ENCODE results near the gene MME. TPM values are rescaled to one million over a fixed set of nuclear protein-coding genes. Genes with fewer than 3 reads are reported as not detected.

The MME gene
- total and polyA plus RNA-seq, 12 donors: 0.28 to 56.0 (median 1.5) TPM

GRCh38 chr3:155153242-155154186, 73.4 kb downstream of the MME start:
- intact Hi-C loops (cut with DNase I): no loop called here
- TF ChIP-seq POLR2A (IDR thresholded peaks at IDR 0.05) (no peak), CTCF (IDR thresholded peaks at IDR 0.05) (no peak)
- Histone ChIP-seq H3K27ac (no peak overlapping the region), H3K27me3 (no peaks in the 10 kb centered on the region), H3K9me3 (replicated peaks in 1 of 3) (no peaks in the 10 kb centered on the region), H3K4me3 (no peak overlapping the region), H3K4me1 (replicated peaks in 1 of 2) (no peaks in the 10 kb centered on the region), H3K36me3 (replicated peaks in 1 of 2) (no peaks in the 10 kb centered on the region)
- 80 to 88% (median 82%) methylated on average over 6 of the region's 6 CpGs for WGBS, 4 donors
- DNase-seq: no peak

- no peak for DNase-seq
- 90 to 93% (median 92%) methylated on average over 3 of the region's 3 CpGs for WGBS, 4 donors
- Histone ChIP-seq H3K9me3 (replicated peaks in 1 of 3) (no peaks in the 10 kb centered on the region), H3K27ac (no peak overlapping the region), H3K4me3 (no peak overlapping the region), H3K4me1 (replicated peaks in 1 of 2) (no peaks in the 10 kb centered on the region), H3K27me3 (no peaks in the 10 kb centered on the region), H3K36me3 (replicated peaks in 1 of 2) (no peaks in the 10 kb centered on the region)
- TF ChIP-seq POLR2A (IDR thresholded peaks at IDR 0.05) (no peak), CTCF (IDR thresholded peaks at IDR 0.05) (no peak)
- intact Hi-C loops (cut with DNase I): no loop called here
These were observed 74.1 kb downstream of the MME start for GRCh38 chr3:155154255-155154654.

DNA sequence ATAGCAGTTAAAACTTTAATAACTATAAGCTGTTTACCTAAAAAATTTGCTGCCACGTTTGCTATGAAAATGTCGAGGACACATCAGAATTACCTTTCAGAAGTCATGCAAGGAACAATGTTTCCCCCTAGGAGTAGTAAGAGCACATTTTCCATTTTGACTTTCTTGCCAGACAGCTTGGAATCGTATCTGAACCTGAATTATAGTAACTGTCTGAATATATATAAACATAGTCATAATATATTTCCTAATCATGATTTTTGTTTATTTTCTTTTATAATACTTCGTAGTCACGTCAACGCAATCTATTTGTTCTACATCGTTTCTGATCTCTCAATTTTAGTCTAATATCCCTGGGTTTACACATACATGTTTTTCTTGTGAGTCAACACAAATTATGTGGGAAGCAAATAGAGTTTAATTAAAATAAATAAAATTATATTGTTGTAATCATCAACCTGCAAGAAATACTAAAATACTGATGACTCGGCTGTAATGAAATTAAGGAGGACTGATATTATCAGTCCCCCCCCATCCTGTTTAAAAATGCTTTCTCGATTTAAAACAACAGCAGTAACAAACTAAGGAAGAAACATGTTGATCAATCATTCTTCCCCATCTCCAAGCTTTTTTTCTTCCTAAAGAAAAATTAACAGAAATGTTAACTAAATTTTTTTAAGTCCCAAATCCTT, 78.4 kb downstream of the MME start:
- Histone ChIP-seq H3K9me3 (replicated peaks in 1 of 3) (no peaks in the 10 kb centered on the region), H3K27me3 (no peaks in the 10 kb centered on the region), H3K4me1 (replicated peaks in 1 of 2) (no peaks in the 10 kb centered on the region), H3K36me3 (replicated peaks in 1 of 2) (no peaks in the 10 kb centered on the region), H3K27ac (no peak overlapping the region), H3K4me3 (no peak overlapping the region)
- no peak for DNase-seq
- TF ChIP-seq POLR2A (IDR thresholded peaks at IDR 0.05) (no peak), CTCF (IDR thresholded peaks at IDR 0.05) (no peak)
- WGBS, 4 donors: 68 to 78% (median 72%) methylated on average over 9 of the region's 9 CpGs
- intact Hi-C loops (cut with DNase I): no loop called here

GRCh38 chr3:155159301-155159700, 79.2 kb downstream of the MME start:
- no peaks in the 10 kb centered on the region for H3K9me3 ChIP-seq (replicated peaks in 1 of 3)
- 82 to 96% (median 89%) methylated on average over 2 of the region's 2 CpGs for WGBS, 4 donors
- H3K4me3 ChIP-seq: no peak overlapping the region
- intact Hi-C loops (cut with DNase I): no loop called here
- TF ChIP-seq CTCF (IDR thresholded peaks at IDR 0.05): no peak
- no peak for TF ChIP-seq POLR2A (IDR thresholded peaks at IDR 0.05)
- H3K36me3 ChIP-seq (replicated peaks in 1 of 2): no peaks in the 10 kb centered on the region
- H3K4me1 ChIP-seq (replicated peaks in 1 of 2): no peaks in the 10 kb centered on the region
- no peak for DNase-seq
- H3K27ac ChIP-seq: no peak overlapping the region
- H3K27me3 ChIP-seq: no peaks in the 10 kb centered on the region
